ENCODE measurements around the gene SRCIN1. TPM values are rescaled to one million over a fixed set of nuclear protein-coding genes. Genes with fewer than 3 reads are reported as not detected.

SRCIN1 gene
- total and polyA plus RNA-seq, 7 donors = 0.04 to 0.39 (median 0.16) TPM; not detected in 1

DNA sequence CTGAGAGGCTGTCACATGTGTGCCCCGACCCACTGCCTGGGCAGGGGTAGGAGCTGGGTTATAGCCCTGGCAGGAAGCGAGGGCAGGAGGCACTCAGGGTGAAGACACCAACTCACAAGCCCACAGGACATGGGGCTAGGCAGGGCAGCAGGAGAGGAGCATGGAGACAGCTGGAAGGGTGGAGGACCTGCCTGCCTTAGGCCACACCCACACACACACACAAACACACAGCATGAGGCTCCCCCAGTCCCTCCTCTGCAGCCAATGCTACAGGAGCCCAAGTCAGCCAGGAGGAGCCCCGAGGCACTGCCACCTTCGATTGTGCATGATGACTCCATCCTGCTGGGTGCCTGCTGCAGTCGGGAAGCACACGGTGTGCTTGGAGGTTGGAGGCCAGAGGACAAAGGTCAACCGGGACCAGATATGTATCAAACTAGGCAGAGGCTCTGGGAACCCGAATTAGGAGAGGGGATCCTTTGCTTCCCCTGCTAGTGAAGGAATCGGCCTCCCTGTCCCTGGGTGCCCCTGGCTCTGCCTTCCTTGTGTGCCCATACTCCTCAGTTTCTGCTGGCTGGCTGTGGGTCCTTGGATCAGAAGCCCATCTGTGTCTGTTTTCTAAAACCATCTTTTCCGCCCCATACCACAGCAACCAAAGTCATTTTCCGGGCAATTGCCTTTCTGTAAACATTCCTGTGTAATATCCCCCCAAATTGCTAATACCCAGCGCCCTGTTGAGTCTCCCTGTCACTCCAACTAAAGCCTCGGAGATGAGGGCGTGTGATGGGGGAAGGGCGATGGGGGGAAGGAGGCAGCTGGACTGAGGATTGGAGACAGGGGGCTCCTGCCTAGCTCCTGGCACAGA lies 20.5 kb downstream of the SRCIN1 start:
- ATAC-seq (no peak), DNase-seq (no peak)
- Histone ChIP-seq H3K36me3 (ENCODE audit: insufficient read depth in 1 of 2, low read depth in 1 of 2) (no peaks in the 10 kb centered on the region), H3K27ac (no peak overlapping the region), H3K4me1 (peaks cover 4% of the 10 kb centered on the region), H3K27me3 (ENCODE audit: insufficient read depth in 3 of 3, low read length in 2 of 3) (peaks cover 0 to 50% (median 6%) of the 10 kb centered on the region in 3 donors), H3K9me3 (no peaks in the 10 kb centered on the region), H3K4me3 (no peak overlapping the region)
- 54 to 60% (median 60%) methylated on average over 15 of the region's 15 CpGs for WGBS, 3 donors
- TF ChIP-seq, protein P1, sequence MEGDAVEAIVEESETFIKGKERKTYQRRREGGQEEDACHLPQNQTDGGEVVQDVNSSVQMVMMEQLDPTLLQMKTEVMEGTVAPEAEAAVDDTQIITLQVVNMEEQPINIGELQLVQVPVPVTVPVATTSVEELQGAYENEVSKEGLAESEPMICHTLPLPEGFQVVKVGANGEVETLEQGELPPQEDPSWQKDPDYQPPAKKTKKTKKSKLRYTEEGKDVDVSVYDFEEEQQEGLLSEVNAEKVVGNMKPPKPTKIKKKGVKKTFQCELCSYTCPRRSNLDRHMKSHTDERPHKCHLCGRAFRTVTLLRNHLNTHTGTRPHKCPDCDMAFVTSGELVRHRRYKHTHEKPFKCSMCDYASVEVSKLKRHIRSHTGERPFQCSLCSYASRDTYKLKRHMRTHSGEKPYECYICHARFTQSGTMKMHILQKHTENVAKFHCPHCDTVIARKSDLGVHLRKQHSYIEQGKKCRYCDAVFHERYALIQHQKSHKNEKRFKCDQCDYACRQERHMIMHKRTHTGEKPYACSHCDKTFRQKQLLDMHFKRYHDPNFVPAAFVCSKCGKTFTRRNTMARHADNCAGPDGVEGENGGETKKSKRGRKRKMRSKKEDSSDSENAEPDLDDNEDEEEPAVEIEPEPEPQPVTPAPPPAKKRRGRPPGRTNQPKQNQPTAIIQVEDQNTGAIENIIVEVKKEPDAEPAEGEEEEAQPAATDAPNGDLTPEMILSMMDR (IDR thresholded peaks at IDR 0.05) = no peak
- intact Hi-C loops (cut with DNase I) = no loop called here

DNA sequence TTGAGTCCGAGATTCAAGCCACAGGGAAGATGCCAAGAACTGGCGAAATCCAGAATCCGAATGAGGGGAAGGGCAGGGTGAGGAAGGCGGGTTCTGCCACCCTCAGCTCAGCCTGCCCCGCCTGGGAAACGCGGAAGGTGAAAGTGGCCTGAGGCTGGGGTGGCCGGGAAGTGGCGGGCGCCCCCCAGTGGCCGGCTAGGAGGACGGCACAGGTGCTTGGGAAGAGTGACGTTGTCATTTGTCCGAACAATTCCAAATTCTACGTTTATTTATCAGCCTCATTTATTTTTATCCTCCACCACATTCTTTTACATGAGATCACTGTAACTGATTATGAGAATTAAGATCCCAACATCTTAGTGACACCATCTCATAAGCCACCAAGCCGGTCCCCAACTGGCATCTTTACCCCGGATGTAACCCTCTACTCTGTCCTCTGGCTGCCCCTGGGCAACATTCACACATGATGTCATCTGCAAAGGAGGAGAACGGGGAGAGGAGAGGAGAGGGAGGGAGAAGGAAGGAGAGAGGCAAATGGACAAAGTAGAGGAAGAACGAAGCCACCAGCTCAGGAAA lies 21.3 kb downstream of the SRCIN1 start:
- Histone ChIP-seq H3K9me3 (no peaks in the 10 kb centered on the region), H3K36me3 (ENCODE audit: insufficient read depth in 1 of 2, low read depth in 1 of 2) (no peaks in the 10 kb centered on the region), H3K4me1 (peaks cover 4% of the 10 kb centered on the region), H3K27ac (no peak overlapping the region), H3K27me3 (ENCODE audit: insufficient read depth in 3 of 3, low read length in 2 of 3) (peaks cover 0 to 51% (median 5%) of the 10 kb centered on the region in 3 donors), H3K4me3 (no peak overlapping the region)
- intact Hi-C loops (cut with DNase I) = loop anchor here in 1 of 2 donors (1.0 kb wide), 1 partner anchor 91 kb away; no protein-coding TSS in a partner anchor
- peak; percentile 75 for DNase-seq
- peak; percentile 85 to 97 (median 90) for ATAC-seq
- WGBS, 3 donors = 5 to 7% (median 6%) methylated on average over 19 of the region's 19 CpGs
- TF ChIP-seq, protein P1 (IDR thresholded peaks at IDR 0.05) = peak; percentile 88

DNA sequence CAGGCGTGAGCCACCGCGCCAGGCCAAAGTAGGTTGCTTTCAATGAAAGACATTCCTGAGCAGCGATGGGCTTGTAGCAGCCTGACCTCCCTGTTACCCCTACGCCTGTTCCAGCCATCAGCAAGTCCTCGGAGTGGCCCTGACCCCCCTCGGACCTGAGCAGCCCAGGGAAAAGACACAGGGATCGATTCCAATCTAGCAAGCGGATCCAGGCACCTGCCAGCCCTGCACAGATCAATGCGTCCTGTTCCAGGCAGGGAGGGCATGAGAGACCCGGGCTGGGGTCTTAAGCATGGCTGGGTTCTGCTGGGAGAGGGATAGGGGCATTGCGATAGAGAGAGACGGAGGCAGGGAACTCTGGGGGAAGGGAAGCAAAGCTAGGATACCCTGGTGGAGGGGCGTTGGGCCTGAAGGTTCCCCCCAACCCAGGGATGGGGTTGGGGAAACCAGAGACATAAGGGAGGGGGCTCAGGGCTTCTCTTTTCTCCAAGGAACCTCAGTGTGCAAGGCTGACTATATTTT lies 21.9 kb downstream of the SRCIN1 start:
- DNase-seq (no peak), ATAC-seq (peak in 1 of 4 donors; percentile 11)
- peaks cover 4% of the 10 kb centered on the region for H3K4me1 ChIP-seq
- H3K27ac ChIP-seq = no peak overlapping the region
- H3K9me3 ChIP-seq = no peaks in the 10 kb centered on the region
- intact Hi-C loops (cut with DNase I) = loop anchor here in 1 of 2 donors (1.0 kb wide), 1 partner anchor 91 kb away; no protein-coding TSS in a partner anchor
- 71 to 81% (median 79%) methylated on average over 14 of the region's 14 CpGs for WGBS, 3 donors
- H3K36me3 ChIP-seq (ENCODE audit: insufficient read depth in 1 of 2, low read depth in 1 of 2) = no peaks in the 10 kb centered on the region
- H3K27me3 ChIP-seq (ENCODE audit: insufficient read depth in 3 of 3, low read length in 2 of 3) = peaks cover 0 to 51% (median 2%) of the 10 kb centered on the region in 3 donors
- H3K4me3 ChIP-seq = no peak overlapping the region
- TF ChIP-seq, protein P1 (IDR thresholded peaks at IDR 0.05) = no peak

DNA sequence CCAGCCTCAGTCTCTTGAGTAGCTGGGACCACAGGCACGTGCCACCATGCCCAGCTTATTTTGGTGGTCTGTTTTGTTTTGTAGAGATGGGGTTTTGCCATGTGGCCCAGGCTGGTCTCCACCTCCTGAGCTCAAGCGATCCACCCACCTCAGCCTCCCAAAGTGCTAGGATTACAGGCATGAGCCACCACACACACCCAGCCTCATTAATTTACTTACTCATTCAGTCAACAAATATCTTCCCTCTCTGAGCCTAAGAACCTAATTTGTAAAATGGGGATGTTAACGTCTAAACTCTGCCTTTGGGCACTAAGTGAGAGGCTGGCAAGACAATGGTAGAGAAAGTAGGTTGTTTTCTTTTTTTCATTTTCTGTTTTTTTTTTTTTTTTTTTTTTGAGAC lies 22.6 kb downstream of the SRCIN1 start:
- H3K27me3 ChIP-seq (ENCODE audit: insufficient read depth in 3 of 3, low read length in 2 of 3) = peaks cover 0 to 52% (median 7%) of the 10 kb centered on the region in 3 donors
- H3K36me3 ChIP-seq (ENCODE audit: insufficient read depth in 1 of 2, low read depth in 1 of 2) = no peaks in the 10 kb centered on the region
- WGBS, 3 donors = 78 to 89% (median 81%) methylated on average over 3 of the region's 3 CpGs
- intact Hi-C loops (cut with DNase I) = no loop called here
- H3K9me3 ChIP-seq = no peaks in the 10 kb centered on the region
- TF ChIP-seq, protein P1 (IDR thresholded peaks at IDR 0.05) = no peak
- peaks cover 9% of the 10 kb centered on the region for H3K4me1 ChIP-seq
- no peak for ATAC-seq
- no peak overlapping the region for H3K4me3 ChIP-seq
- no peak for DNase-seq
- H3K27ac ChIP-seq = no peak overlapping the region

All from psoas muscle (tissue), 8 donors.